ENCODE data around the gene TIMP4. TPM values are rescaled to one million over a fixed set of nuclear protein-coding genes. Genes with fewer than 3 reads are reported as not detected.

TIMP4 gene
- total RNA-seq, 1 donor from 2014 or later, result 1.1 TPM

Other genes starting within 250 kb of the TIMP4 start
- gene SYN2, start 154.5 kb downstream of the TIMP4 start, total RNA-seq, result 0.62 TPM
- gene PPARG, start 130.2 kb upstream of the TIMP4 start, total RNA-seq, result 8.2 TPM